Measurements from ENCODE around the gene MUC3A. TPM values are rescaled to one million over a fixed set of nuclear protein-coding genes. Genes with fewer than 3 reads are reported as not detected.

The MUC3A gene
- total and polyA plus RNA-seq, 4 donors, result 0.25 to 2.9 (median 0.87) TPM

- TF ChIP-seq HNF4G (IDR thresholded peaks at IDR 0.05), result no peak
- TF ChIP-seq ATF3 (IDR thresholded peaks at IDR 0.05), result no peak
- no peak for TF ChIP-seq FOXA1 (IDR thresholded peaks at IDR 0.05)
- peaks cover 0 to 3% (median 0%) of the 10 kb centered on the region in 4 donors for H3K27me3 ChIP-seq (ENCODE audit: control insufficient read depth in 4 of 4, insufficient read depth in 4 of 4, low read length in 3 of 4)
- no peaks in the 10 kb centered on the region for H3K4me1 ChIP-seq (ENCODE audit: control insufficient read depth in 4 of 4, insufficient read depth in 4 of 4, low read length in 3 of 4)
- DNase-seq (ENCODE audit: low spot score), result no peak
- H3K9me3 ChIP-seq (ENCODE audit: control insufficient read depth in 4 of 4, low read length in 3 of 4), result no peaks in the 10 kb centered on the region
- no peak overlapping the region for H3K27ac ChIP-seq (ENCODE audit: low read depth in 1 of 2, low read length in 2 of 2)
- no peak overlapping the region for H3K9ac ChIP-seq (ENCODE audit: low read depth in 1 of 2, low read length in 2 of 2)
- no peak overlapping the region for H3K4me3 ChIP-seq (ENCODE audit: low read depth in 1 of 3, low read length in 3 of 3)
- H3K36me3 ChIP-seq (ENCODE audit: control insufficient read depth in 4 of 4, insufficient read depth in 3 of 4, low read depth in 1 of 4, low read length in 3 of 4), result peaks cover 0 to 16% (median 3%) of the 10 kb centered on the region in 4 donors
- WGBS, result 68% methylated on average over 2 of the region's 2 CpGs
Measured at GRCh38 chr7:100959894-100960293, 10.6 kb downstream of the MUC3A start.

GRCh38 chr7:100962537-100962936, 13.2 kb downstream of the MUC3A start:
- Histone ChIP-seq H3K9me3 (ENCODE audit: control insufficient read depth in 4 of 4, low read length in 3 of 4) (no peaks in the 10 kb centered on the region), H3K4me3 (ENCODE audit: low read depth in 1 of 3, low read length in 3 of 3) (no peak overlapping the region), H3K27me3 (ENCODE audit: control insufficient read depth in 4 of 4, insufficient read depth in 4 of 4, low read length in 3 of 4) (peaks cover 2 to 14% (median 3%) of the 10 kb centered on the region in 4 donors), H3K9ac (ENCODE audit: low read depth in 1 of 2, low read length in 2 of 2) (no peak overlapping the region), H3K27ac (ENCODE audit: low read depth in 1 of 2, low read length in 2 of 2) (no peak overlapping the region), H3K4me1 (ENCODE audit: control insufficient read depth in 4 of 4, insufficient read depth in 4 of 4, low read length in 3 of 4) (peaks cover 2 to 9% (median 6%) of the 10 kb centered on the region in 4 donors), H3K36me3 (ENCODE audit: control insufficient read depth in 4 of 4, insufficient read depth in 3 of 4, low read depth in 1 of 4, low read length in 3 of 4) (peaks cover 0 to 14% (median 5%) of the 10 kb centered on the region in 4 donors)
- TF ChIP-seq HNF4G (IDR thresholded peaks at IDR 0.05) (no peak), JUND (IDR thresholded peaks at IDR 0.05) (no peak), GABPA (IDR thresholded peaks at IDR 0.05 in 1 of 2, conservative IDR thresholded peaks at IDR 0.05 in 1 of 2) (no peak), RXRA (IDR thresholded peaks at IDR 0.05) (no peak), FOXA1 (IDR thresholded peaks at IDR 0.05) (no peak), REST (IDR thresholded peaks at IDR 0.05) (no peak), ATF3 (IDR thresholded peaks at IDR 0.05) (no peak), CTCF (IDR thresholded peaks at IDR 0.05; ENCODE audit: low read depth, low read length, missing input control) (no peak), SP1 (IDR thresholded peaks at IDR 0.05) (no peak)
- 87% methylated on average over 3 of the region's 3 CpGs for WGBS
- no peak for DNase-seq (ENCODE audit: low spot score)

- no peak for DNase-seq (ENCODE audit: low spot score)
- WGBS, result 81% methylated on average over 12 of the region's 12 CpGs
- no peak overlapping the region for H3K4me3 ChIP-seq (ENCODE audit: low read depth in 1 of 3, low read length in 3 of 3)
- no peak for TF ChIP-seq JUND (IDR thresholded peaks at IDR 0.05)
- no peak for TF ChIP-seq HNF4G (IDR thresholded peaks at IDR 0.05)
- no peak for TF ChIP-seq FOXA1 (IDR thresholded peaks at IDR 0.05)
- no peak for TF ChIP-seq SP1 (IDR thresholded peaks at IDR 0.05)
- no peak for TF ChIP-seq MAX (IDR thresholded peaks at IDR 0.05)
- TF ChIP-seq RAD21 (IDR thresholded peaks at IDR 0.05), result no peak
- TF ChIP-seq YY1 (IDR thresholded peaks at IDR 0.05), result no peak
- TF ChIP-seq REST (IDR thresholded peaks at IDR 0.05), result no peak
- H3K9ac ChIP-seq (ENCODE audit: low read depth in 1 of 2, low read length in 2 of 2), result no peak overlapping the region
- no peaks in the 10 kb centered on the region for H3K9me3 ChIP-seq (ENCODE audit: control insufficient read depth in 4 of 4, low read length in 3 of 4)
- peaks cover 2 to 9% (median 6%) of the 10 kb centered on the region in 4 donors for H3K4me1 ChIP-seq (ENCODE audit: control insufficient read depth in 4 of 4, insufficient read depth in 4 of 4, low read length in 3 of 4)
- peaks cover 2 to 14% (median 3%) of the 10 kb centered on the region in 4 donors for H3K27me3 ChIP-seq (ENCODE audit: control insufficient read depth in 4 of 4, insufficient read depth in 4 of 4, low read length in 3 of 4)
- H3K36me3 ChIP-seq (ENCODE audit: control insufficient read depth in 4 of 4, insufficient read depth in 3 of 4, low read depth in 1 of 4, low read length in 3 of 4), result peaks cover 0 to 6% (median 2%) of the 10 kb centered on the region in 4 donors
- no peak overlapping the region for H3K27ac ChIP-seq (ENCODE audit: low read depth in 1 of 2, low read length in 2 of 2)
Measured at GRCh38 chr7:100963386-100963785, 14.1 kb downstream of the MUC3A start.
